ENCODE measurements around the gene LRRK1.

DNA sequence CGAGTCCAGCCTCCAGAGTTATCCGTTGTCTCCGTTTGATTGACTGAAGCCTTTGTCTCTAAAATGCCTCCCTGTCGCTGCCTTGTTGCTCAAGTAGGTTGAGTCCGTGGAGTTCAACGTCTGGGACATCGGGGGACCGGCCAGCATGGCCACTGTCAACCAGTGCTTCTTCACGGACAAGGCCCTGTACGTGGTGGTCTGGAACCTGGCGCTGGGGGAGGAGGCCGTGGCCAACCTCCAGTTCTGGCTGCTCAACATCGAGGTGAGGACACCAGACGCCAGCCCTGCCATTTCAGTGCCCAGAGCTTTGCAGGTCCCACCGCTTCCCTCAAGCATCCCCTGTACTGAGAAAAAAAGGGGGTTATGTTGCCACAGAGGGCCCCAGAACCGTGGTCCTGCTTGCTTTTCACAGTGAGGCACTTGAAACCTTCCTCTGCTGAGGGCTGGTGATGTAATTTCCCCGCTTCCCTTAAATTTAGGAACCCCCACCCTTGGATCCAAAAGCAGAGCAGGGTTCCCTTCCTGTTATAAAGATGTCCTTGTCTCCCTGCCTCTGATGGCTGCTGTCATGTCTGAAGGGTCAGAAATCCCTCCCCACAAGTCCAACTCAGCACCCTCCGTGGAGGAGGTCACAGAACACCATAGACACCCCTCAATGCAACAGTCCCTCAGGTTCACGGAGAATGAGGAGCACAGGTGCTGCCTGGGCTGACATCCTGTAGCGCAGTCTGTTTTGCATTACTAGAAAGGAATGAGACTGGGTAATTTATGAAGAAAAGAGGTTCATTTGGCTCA, 105.7 kb downstream of the LRRK1 start:
- TF ChIP-seq, protein P1, sequence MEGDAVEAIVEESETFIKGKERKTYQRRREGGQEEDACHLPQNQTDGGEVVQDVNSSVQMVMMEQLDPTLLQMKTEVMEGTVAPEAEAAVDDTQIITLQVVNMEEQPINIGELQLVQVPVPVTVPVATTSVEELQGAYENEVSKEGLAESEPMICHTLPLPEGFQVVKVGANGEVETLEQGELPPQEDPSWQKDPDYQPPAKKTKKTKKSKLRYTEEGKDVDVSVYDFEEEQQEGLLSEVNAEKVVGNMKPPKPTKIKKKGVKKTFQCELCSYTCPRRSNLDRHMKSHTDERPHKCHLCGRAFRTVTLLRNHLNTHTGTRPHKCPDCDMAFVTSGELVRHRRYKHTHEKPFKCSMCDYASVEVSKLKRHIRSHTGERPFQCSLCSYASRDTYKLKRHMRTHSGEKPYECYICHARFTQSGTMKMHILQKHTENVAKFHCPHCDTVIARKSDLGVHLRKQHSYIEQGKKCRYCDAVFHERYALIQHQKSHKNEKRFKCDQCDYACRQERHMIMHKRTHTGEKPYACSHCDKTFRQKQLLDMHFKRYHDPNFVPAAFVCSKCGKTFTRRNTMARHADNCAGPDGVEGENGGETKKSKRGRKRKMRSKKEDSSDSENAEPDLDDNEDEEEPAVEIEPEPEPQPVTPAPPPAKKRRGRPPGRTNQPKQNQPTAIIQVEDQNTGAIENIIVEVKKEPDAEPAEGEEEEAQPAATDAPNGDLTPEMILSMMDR (IDR thresholded peaks at IDR 0.05), result no peak
- no peak for TF ChIP-seq POLR2A (IDR thresholded peaks at IDR 0.05)
